Ovary (tissue), 3 donors: ENCODE results near the gene AP2B1.

Experiments
- CTCF ChIP-seq, 3 donors: fragments of 450-650 bp in 2 of 3; fragments of 200-600 bp in 1 of 3; IDR thresholded peaks; one replicate each; pipeline versions ENCODE4 v1.5.1 to v1.8.0; 2016 to 2022; ENCODE audit warnings: antibody characterized with exemption in 3 of 3, mild to moderate bottlenecking in 1 of 3
- POLR2A ChIP-seq: fragments of 450-650 bp; IDR thresholded peaks from one replicate; pipeline ENCODE4 v1.6.1; 2017; ENCODE audit warnings: antibody characterized with exemption, mild to moderate bottlenecking, moderate library complexity
- donor health status: DM: no; HTN: no; CAD: no.

GRCh38 chr17:35566968-35567367 lies 20.2 kb upstream of the AP2B1 start:
- TF ChIP-seq CTCF (IDR thresholded peaks at IDR 0.05) (no peak), POLR2A (no peak)
